Retinal pigment epithelial cell (primary cell): ENCODE measurements around the gene ZFPL1.

Experiments used
- DNase-seq: peaks from one replicate; pipeline ENCODE4 v3.0.0-alpha.2; 2010; ENCODE audit warnings: low read depth
- H3K4me3 ChIP-seq: 2 replicates; pipeline ENCODE4 v1.5.1; 2011; ENCODE audit warnings: mild to moderate bottlenecking, low read length, control low read depth, moderate library complexity
- CTCF ChIP-seq: conservative IDR thresholded peaks from 2 replicates; pipeline ENCODE4 v1.5.1; 2011; ENCODE audit warnings: low read depth, low read length, control low read depth, inconsistent platforms

Gene ZFPL1

GRCh38 chr11:65103476-65103875 lies 19.5 kb downstream of the ZFPL1 start:
- H3K4me3 ChIP-seq: no peak overlapping the region
- TF ChIP-seq CTCF: no peak
- DNase-seq: no peak

DNA sequence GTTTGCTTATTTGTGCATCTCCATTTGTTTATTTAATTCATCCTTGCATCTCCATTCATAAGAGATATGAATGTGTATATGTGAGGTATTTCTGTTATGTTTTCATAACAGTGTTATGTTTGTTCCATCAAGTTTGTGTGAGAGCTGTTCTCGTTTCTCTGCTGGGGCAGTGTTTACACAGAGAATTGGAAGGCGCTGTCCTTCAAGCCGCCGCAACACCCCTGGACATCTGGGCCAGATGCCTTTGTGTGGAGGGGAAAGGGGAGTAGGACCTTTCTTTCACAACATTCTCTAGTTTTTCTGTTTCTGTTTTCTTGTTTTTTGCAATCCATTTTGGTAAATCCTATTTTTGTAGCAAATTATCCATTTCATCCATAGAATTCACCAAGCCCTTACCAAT lies 20.6 kb downstream of the ZFPL1 start:
- no peak for DNase-seq
- no peak overlapping the region for H3K4me3 ChIP-seq
- no peak for TF ChIP-seq CTCF

DNA sequence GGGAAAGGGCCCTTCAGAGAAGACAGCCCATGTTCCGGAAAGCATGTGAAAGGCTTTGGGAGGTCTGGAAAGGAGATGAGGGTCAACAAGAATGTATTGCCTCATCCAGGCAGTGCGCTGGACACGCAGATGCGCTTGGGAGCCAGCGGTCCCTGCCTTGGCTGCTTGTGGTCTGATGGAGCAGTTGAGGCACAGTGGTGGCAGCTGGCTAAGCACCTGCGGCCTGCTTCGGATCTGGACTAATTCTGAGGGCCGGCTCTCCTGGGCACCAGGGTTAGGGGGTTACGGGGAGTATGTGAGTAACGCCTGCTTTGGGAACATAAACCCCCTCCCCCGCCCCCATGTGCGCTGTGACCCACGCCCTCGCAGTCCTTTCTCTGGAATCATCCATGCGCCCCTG lies 23.1 kb downstream of the ZFPL1 start:
- H3K4me3 ChIP-seq: no peak overlapping the region
- no peak for TF ChIP-seq CTCF
- DNase-seq: no peak

GRCh38 chr11:65107751-65108468 lies 23.9 kb downstream of the ZFPL1 start:
- no peak overlapping the region for H3K4me3 ChIP-seq
- no peak for TF ChIP-seq CTCF
- no peak for DNase-seq

- TF ChIP-seq CTCF: no peak
- no peak for DNase-seq
- H3K4me3 ChIP-seq: no peak overlapping the region
These were observed 24.6 kb downstream of the ZFPL1 start for GRCh38 chr11:65108469-65109123.

DNA sequence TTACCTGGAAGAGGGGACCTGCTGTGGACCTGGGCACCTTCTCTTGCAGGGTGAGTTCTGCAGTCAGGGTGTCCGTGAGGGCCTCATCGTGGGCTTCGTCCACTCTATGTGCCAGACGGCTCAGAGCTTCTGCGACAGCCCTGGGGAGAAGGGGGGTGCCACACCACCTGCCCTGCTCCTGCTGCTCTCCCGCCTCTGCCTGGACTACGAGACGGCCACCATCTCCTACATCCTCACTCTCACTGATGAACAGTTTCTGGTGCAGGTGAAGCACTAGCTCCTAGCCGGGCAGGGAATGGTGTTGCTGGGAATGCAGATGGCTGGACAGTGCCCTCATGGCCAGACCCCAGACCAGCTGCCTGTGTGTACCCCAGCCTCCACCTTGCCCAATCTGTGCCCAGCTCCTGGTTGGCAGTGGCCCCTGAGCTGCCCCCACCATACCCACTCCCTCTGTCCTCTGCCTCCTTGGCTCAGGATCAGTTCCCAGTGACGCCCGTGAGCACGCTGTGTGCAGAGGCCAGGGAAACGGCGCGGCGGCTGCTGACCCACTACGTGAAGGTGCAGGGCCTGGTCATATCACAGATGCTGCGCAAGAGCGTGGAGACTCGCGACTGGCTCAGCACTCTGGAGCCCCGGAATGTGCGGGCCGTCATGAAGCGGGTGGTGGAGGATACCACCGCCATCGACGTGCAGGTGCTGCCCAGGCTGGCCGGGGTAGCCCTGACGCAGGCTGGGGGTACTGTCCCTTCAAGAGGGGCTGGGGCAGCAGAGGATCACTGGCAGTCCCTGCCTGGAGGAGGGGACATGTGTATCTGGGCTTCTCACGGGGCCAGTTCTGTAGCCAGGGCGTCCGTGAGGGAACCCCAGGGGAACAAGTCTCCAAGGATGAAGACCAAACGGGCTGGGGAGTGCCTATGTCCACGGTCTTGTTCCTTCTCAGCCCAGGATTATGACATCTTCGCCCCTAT lies 25.5 kb downstream of the ZFPL1 start:
- DNase-seq: no peak
- TF ChIP-seq CTCF: no peak
- H3K4me3 ChIP-seq: no peak overlapping the region
